ENCODE results near the gene MKRN2OS. TPM values are rescaled to one million over a fixed set of nuclear protein-coding genes. Genes with fewer than 3 reads are reported as not detected.

The MKRN2OS gene
- total and polyA plus RNA-seq, 4 donors = 5.0 TPM; not detected in 3

- DNase-seq (no peak), ATAC-seq (ENCODE audit: low FRiP score) (no peak)
- Histone ChIP-seq H3K4me1 (ENCODE audit: control insufficient read depth in 1 of 2, insufficient read depth in 2 of 2, low read length in 2 of 2) (no peaks in the 10 kb centered on the region), H3K27ac (ENCODE audit: low read depth in 1 of 2, low read length in 2 of 2) (no peak overlapping the region), H3K9me3 (ENCODE audit: control insufficient read depth, low read length) (no peaks in the 10 kb centered on the region), H3K36me3 (ENCODE audit: control insufficient read depth in 1 of 2, insufficient read depth in 2 of 2, low read length in 1 of 2) (no peaks in the 10 kb centered on the region), H3K4me3 (ENCODE audit: low read length in 2 of 2) (no peak overlapping the region), H3K27me3 (ENCODE audit: control insufficient read depth in 1 of 2, insufficient read depth in 2 of 2, low read length in 1 of 2) (no peaks in the 10 kb centered on the region)
- intact Hi-C loops (cut with DNase I) = no loop called here
Measured at GRCh38 chr3:12515631-12516030, 29.7 kb downstream of the MKRN2OS start.

DNA sequence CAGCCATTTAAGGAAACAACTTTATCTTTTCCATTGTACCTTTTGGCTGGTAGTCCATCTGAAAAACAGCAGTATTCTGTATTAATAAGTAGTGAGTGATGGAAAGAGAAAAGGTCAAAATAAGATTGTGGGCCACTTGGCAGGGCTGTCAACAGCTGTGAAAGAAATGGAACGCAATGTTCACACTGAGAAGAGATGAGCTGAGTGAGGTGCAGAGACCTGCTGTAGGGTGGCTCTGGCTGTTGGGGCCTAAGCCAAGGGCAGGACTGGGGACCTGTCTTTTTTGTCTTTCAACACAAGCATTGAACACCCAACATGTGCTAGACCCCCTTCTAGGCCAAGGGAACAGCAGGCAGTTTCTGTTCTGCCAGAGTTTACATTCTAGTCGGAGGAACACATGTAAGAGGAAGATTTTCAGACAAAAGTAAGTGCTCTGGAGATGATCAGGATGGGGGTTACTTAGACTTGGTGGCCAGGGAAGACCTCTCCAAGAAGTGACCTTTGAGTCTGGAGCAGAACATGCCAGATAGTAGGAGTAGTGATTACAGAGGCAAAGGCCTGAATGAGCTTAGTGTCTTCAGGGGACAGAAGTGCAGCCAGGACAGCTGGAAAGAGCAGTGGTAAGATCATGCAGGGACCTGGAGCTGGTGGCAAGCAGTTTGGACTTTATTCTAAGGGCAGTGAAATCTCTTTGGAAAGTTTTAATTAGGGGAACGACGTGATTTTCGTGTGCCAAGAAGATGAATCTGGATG, 31.4 kb downstream of the MKRN2OS start:
- H3K36me3 ChIP-seq (ENCODE audit: control insufficient read depth in 1 of 2, insufficient read depth in 2 of 2, low read length in 1 of 2) = no peaks in the 10 kb centered on the region
- DNase-seq (no peak), ATAC-seq (ENCODE audit: low FRiP score) (no peak)
- no peaks in the 10 kb centered on the region for H3K4me1 ChIP-seq (ENCODE audit: control insufficient read depth in 1 of 2, insufficient read depth in 2 of 2, low read length in 2 of 2)
- no peaks in the 10 kb centered on the region for H3K9me3 ChIP-seq (ENCODE audit: control insufficient read depth, low read length)
- intact Hi-C loops (cut with DNase I) = no loop called here
- no peaks in the 10 kb centered on the region for H3K27me3 ChIP-seq (ENCODE audit: control insufficient read depth in 1 of 2, insufficient read depth in 2 of 2, low read length in 1 of 2)
- no peak overlapping the region for H3K4me3 ChIP-seq (ENCODE audit: low read length in 2 of 2)
- WGBS, 2 donors = 63 to 64% methylated on average over 5 of the region's 5 CpGs
- H3K27ac ChIP-seq (ENCODE audit: low read depth in 1 of 2, low read length in 2 of 2) = peak overlapping the region in 1 of 2 donors; percentile 52

DNA sequence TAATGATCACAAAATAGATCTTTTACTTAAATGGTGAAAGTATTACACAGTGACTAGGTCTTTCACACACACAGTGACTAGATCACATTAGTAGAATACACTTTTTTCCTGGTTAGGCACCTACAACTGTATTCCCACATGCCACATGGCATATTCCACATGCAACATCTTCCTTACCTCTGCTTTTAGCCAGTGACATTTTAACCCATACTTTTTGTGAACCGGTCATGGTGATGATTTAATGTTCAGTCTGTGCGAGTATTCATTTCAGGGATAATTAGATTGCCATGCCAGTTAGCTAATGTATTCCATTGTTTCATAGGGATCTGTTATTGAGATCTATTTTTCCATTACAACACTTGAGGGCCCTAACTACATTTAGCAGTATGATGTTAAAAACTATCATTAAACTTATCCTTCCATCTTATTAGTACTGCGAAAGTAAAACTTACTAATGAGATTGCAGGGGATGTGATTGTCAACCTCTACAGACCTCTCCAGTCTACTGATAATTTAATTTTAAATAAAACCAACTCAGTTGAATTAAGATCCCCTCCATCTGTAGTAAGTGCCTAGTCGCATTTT, 32.7 kb downstream of the MKRN2OS start:
- H3K4me3 ChIP-seq (ENCODE audit: low read length in 2 of 2) = no peak overlapping the region
- intact Hi-C loops (cut with DNase I) = no loop called here
- DNase-seq (no peak), ATAC-seq (ENCODE audit: low FRiP score) (no peak)
- 97 to 99% methylated on average over 4 of the region's 4 CpGs for WGBS, 2 donors
- no peaks in the 10 kb centered on the region for H3K4me1 ChIP-seq (ENCODE audit: control insufficient read depth in 1 of 2, insufficient read depth in 2 of 2, low read length in 2 of 2)
- no peak overlapping the region for H3K27ac ChIP-seq (ENCODE audit: low read depth in 1 of 2, low read length in 2 of 2)
- H3K36me3 ChIP-seq (ENCODE audit: control insufficient read depth in 1 of 2, insufficient read depth in 2 of 2, low read length in 1 of 2) = no peaks in the 10 kb centered on the region
- no peaks in the 10 kb centered on the region for H3K9me3 ChIP-seq (ENCODE audit: control insufficient read depth, low read length)
- H3K27me3 ChIP-seq (ENCODE audit: control insufficient read depth in 1 of 2, insufficient read depth in 2 of 2, low read length in 1 of 2) = no peaks in the 10 kb centered on the region

DNA sequence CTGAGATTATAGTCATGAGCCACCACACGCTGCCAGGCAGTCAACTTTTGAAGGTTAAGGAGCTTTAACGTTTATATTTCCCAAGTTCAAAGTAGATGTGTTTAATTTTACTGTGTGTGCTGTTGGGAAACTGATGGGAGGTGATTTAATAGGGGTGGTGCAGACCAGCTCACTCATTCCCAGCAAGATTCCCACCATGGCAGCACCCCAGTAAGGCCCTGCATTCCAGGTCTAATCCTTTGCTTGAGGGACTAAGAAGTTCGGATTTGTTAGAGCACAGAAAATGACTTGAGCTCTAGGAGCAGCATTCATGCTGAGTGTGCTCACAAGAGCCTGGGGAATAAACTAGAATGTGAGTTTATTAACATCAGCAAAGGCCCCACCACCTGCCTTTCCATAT, 35.8 kb downstream of the MKRN2OS start:
- Histone ChIP-seq H3K27ac (ENCODE audit: low read depth in 1 of 2, low read length in 2 of 2) (peak overlapping the region in 1 of 2 donors; percentile 28), H3K27me3 (ENCODE audit: control insufficient read depth in 1 of 2, insufficient read depth in 2 of 2, low read length in 1 of 2) (no peaks in the 10 kb centered on the region), H3K4me1 (ENCODE audit: control insufficient read depth in 1 of 2, insufficient read depth in 2 of 2, low read length in 2 of 2) (no peaks in the 10 kb centered on the region), H3K4me3 (ENCODE audit: low read length in 2 of 2) (no peak overlapping the region), H3K9me3 (ENCODE audit: control insufficient read depth, low read length) (no peaks in the 10 kb centered on the region), H3K36me3 (ENCODE audit: control insufficient read depth in 1 of 2, insufficient read depth in 2 of 2, low read length in 1 of 2) (no peaks in the 10 kb centered on the region)
- WGBS, 2 donors = 86 to 87% methylated on average over 3 of the region's 3 CpGs
- DNase-seq = no peak
- ATAC-seq (ENCODE audit: low FRiP score) = no peak
- intact Hi-C loops (cut with DNase I) = no loop called here

- peak; percentile 79 for ATAC-seq (ENCODE audit: low FRiP score)
- 21 to 35% methylated on average over 5 of the region's 5 CpGs for WGBS, 2 donors
- Histone ChIP-seq H3K27me3 (ENCODE audit: control insufficient read depth in 1 of 2, insufficient read depth in 2 of 2, low read length in 1 of 2) (no peaks in the 10 kb centered on the region), H3K36me3 (ENCODE audit: control insufficient read depth in 1 of 2, insufficient read depth in 2 of 2, low read length in 1 of 2) (peaks cover 0 to 4% of the 10 kb centered on the region in 2 donors), H3K27ac (ENCODE audit: low read depth in 1 of 2, low read length in 2 of 2) (peak overlapping the region in 1 of 2 donors; percentile 61), H3K4me3 (ENCODE audit: low read length in 2 of 2) (no peak overlapping the region), H3K9me3 (ENCODE audit: control insufficient read depth, low read length) (no peaks in the 10 kb centered on the region), H3K4me1 (ENCODE audit: control insufficient read depth in 1 of 2, insufficient read depth in 2 of 2, low read length in 2 of 2) (no peaks in the 10 kb centered on the region)
- intact Hi-C loops (cut with DNase I) = no loop called here
- peak in 1 of 2 donors; percentile 61 for DNase-seq
Measured at GRCh38 chr3:12508291-12508700, 37.0 kb downstream of the MKRN2OS start.

- Histone ChIP-seq H3K36me3 (ENCODE audit: control insufficient read depth in 1 of 2, insufficient read depth in 2 of 2, low read length in 1 of 2) (peaks cover 0 to 5% of the 10 kb centered on the region in 2 donors), H3K27me3 (ENCODE audit: control insufficient read depth in 1 of 2, insufficient read depth in 2 of 2, low read length in 1 of 2) (no peaks in the 10 kb centered on the region), H3K27ac (ENCODE audit: low read depth in 1 of 2, low read length in 2 of 2) (peak overlapping the region in 1 of 2 donors; percentile 19), H3K4me1 (ENCODE audit: control insufficient read depth in 1 of 2, insufficient read depth in 2 of 2, low read length in 2 of 2) (no peaks in the 10 kb centered on the region), H3K9me3 (ENCODE audit: control insufficient read depth, low read length) (no peaks in the 10 kb centered on the region), H3K4me3 (ENCODE audit: low read length in 2 of 2) (no peak overlapping the region)
- DNase-seq (no peak), ATAC-seq (ENCODE audit: low FRiP score) (peak; percentile 34)
- intact Hi-C loops (cut with DNase I) = no loop called here
- WGBS, 2 donors = 67 to 80% methylated on average over 8 of the region's 8 CpGs
Measured at GRCh38 chr3:12507591-12508281, 37.6 kb downstream of the MKRN2OS start.

GRCh38 chr3:12506201-12506709, 39.0 kb downstream of the MKRN2OS start:
- DNase-seq (no peak), ATAC-seq (ENCODE audit: low FRiP score) (no peak)
- Histone ChIP-seq H3K4me3 (ENCODE audit: low read length in 2 of 2) (no peak overlapping the region), H3K27me3 (ENCODE audit: control insufficient read depth in 1 of 2, insufficient read depth in 2 of 2, low read length in 1 of 2) (no peaks in the 10 kb centered on the region), H3K9me3 (ENCODE audit: control insufficient read depth, low read length) (no peaks in the 10 kb centered on the region), H3K4me1 (ENCODE audit: control insufficient read depth in 1 of 2, insufficient read depth in 2 of 2, low read length in 2 of 2) (no peaks in the 10 kb centered on the region), H3K36me3 (ENCODE audit: control insufficient read depth in 1 of 2, insufficient read depth in 2 of 2, low read length in 1 of 2) (peaks cover 0 to 5% of the 10 kb centered on the region in 2 donors), H3K27ac (ENCODE audit: low read depth in 1 of 2, low read length in 2 of 2) (no peak overlapping the region)
- WGBS, 2 donors = 93 to 95% methylated on average over 5 of the region's 5 CpGs
- intact Hi-C loops (cut with DNase I) = no loop called here

GRCh38 chr3:12503126-12503957, 42.0 kb downstream of the MKRN2OS start:
- H3K4me1 ChIP-seq (ENCODE audit: control insufficient read depth in 1 of 2, insufficient read depth in 2 of 2, low read length in 2 of 2) = no peaks in the 10 kb centered on the region
- ATAC-seq (ENCODE audit: low FRiP score) (no peak), DNase-seq (peak in 1 of 2 donors; percentile 66)
- H3K27me3 ChIP-seq (ENCODE audit: control insufficient read depth in 1 of 2, insufficient read depth in 2 of 2, low read length in 1 of 2) = no peaks in the 10 kb centered on the region
- H3K27ac ChIP-seq (ENCODE audit: low read depth in 1 of 2, low read length in 2 of 2) = no peak overlapping the region
- WGBS, 2 donors = 90 to 91% methylated on average over 18 of the region's 18 CpGs
- peaks cover 0 to 12% of the 10 kb centered on the region in 2 donors for H3K36me3 ChIP-seq (ENCODE audit: control insufficient read depth in 1 of 2, insufficient read depth in 2 of 2, low read length in 1 of 2)
- no peaks in the 10 kb centered on the region for H3K9me3 ChIP-seq (ENCODE audit: control insufficient read depth, low read length)
- H3K4me3 ChIP-seq (ENCODE audit: low read length in 2 of 2) = no peak overlapping the region
- intact Hi-C loops (cut with DNase I) = no loop called here
